ENCODE results near the gene CPHXL.

CPHXL gene

DNA sequence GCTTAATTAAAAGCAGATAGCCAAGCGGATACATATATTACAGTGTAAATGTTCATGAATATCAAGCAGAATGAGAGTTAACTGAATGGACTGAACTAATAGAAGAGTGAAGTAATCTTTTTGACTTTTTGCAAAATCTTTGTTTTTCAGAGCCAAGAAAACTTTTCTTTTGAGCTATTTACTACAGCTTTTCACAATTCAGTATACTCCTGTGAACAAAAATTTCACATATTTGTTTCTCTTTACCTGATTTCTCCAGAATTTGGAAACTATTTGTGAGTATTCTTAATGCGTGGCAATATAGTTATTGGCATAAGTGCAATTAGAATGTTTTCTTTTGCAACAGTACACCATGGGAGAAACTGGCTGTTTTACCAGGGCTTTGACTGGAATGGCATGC is 15.9 kb downstream of the CPHXL start:
- TF ChIP-seq, protein P1, sequence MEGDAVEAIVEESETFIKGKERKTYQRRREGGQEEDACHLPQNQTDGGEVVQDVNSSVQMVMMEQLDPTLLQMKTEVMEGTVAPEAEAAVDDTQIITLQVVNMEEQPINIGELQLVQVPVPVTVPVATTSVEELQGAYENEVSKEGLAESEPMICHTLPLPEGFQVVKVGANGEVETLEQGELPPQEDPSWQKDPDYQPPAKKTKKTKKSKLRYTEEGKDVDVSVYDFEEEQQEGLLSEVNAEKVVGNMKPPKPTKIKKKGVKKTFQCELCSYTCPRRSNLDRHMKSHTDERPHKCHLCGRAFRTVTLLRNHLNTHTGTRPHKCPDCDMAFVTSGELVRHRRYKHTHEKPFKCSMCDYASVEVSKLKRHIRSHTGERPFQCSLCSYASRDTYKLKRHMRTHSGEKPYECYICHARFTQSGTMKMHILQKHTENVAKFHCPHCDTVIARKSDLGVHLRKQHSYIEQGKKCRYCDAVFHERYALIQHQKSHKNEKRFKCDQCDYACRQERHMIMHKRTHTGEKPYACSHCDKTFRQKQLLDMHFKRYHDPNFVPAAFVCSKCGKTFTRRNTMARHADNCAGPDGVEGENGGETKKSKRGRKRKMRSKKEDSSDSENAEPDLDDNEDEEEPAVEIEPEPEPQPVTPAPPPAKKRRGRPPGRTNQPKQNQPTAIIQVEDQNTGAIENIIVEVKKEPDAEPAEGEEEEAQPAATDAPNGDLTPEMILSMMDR (IDR thresholded peaks at IDR 0.05; ENCODE audit: low read length, missing control alignments): no peak
- no peak for DNase-seq (ENCODE audit: low read depth)
- no peak overlapping the region for H3K4me3 ChIP-seq (replicated peaks; ENCODE audit: low read depth, low read length)

DNA sequence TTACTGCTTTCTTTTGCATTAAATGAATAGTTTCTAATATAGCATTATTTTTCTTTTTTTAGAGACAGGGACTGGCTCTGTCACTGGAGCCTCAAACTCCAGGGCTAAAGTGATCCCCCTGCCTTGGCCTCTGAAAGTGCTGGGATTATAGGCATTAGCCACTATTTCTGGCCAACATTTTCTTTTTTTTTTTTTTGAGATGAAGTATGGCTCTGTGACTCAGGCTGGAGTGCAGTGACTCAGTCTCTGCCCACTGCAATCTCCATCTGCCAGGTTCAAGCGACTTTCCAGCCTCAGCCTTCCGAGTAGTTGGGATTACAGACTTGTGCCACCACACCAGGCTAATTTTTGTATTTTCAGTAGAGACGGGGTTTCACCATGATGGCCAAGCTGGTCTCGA is 23.0 kb downstream of the CPHXL start:
- DNase-seq (ENCODE audit: low read depth): no peak
- TF ChIP-seq, protein P1 (IDR thresholded peaks at IDR 0.05; ENCODE audit: low read length, missing control alignments): no peak
- H3K4me3 ChIP-seq (replicated peaks; ENCODE audit: low read depth, low read length): no peak overlapping the region

DNA sequence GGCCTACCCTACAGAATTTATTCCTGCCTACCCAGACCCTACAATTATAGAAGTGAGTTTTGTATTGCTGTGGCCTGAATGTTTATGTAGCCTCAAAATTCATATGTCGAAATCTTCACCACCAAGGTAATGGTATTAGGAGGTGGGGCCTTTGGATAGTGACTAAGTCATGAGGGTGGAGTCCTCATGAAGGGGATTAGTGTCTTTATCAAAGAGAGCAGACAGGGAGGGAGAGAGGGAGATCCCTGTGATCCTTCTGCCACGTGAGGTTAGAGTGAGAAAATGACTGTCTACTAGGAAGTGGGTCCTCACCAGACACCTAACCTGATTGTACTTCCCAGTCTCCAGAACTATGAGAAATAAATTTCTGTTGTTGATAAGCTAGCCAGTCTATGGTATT is 24.0 kb downstream of the CPHXL start:
- TF ChIP-seq, protein P1 (IDR thresholded peaks at IDR 0.05; ENCODE audit: low read length, missing control alignments): no peak
- no peak overlapping the region for H3K4me3 ChIP-seq (replicated peaks; ENCODE audit: low read depth, low read length)
- no peak for DNase-seq (ENCODE audit: low read depth)

DNA sequence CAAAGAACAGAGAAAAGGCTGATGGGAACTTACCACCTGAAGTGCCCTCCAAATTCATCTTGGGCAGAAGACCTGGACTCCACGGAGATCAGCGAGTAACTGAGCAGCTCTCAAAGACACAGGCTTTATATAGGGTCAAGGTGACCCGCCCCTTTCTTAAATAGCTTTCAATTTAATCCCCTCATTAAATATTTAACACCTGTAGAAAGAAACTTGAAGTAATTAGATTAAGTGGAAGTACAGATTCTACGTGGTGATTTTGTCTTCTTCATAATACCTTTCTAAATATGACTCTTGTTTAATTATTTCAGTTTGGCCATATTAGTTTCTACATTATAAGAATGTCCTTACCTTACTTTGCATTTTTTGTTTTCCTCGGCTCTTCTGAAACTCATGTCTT is 24.9 kb downstream of the CPHXL start, which contains the start of gene DUXB:
DUXB (minus strand) TSS at position 101 of the 400 bp plus-strand sequence; CDS start at position 58, 43 bp downstream.
- no peak within 1 kb of the TSS for H3K4me3 ChIP-seq (replicated peaks; ENCODE audit: low read depth, low read length)
- no peak for DNase-seq (ENCODE audit: low read depth)
- TF ChIP-seq, protein P1 (IDR thresholded peaks at IDR 0.05; ENCODE audit: low read length, missing control alignments): no peak

DNA sequence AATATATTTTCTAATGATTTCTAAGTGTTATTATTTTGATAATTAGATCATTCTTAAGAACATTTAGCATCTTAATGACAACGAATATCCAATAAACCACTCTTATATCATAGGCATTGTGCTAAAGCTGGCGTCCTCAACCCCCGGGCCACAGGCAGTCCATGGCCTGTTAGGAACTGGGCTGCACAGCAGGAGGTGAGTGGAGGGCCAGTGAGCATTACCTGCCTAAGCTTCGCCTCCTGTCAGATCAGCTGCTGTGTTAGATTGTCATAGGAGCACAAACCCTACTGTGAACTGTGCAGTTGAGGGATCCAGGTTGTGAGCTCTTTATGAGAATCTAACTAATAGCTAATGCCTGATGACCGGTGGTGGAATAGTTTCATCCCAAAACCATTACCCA is 28.7 kb downstream of the CPHXL start:
- no peak overlapping the region for H3K4me3 ChIP-seq (replicated peaks; ENCODE audit: low read depth, low read length)

DNA sequence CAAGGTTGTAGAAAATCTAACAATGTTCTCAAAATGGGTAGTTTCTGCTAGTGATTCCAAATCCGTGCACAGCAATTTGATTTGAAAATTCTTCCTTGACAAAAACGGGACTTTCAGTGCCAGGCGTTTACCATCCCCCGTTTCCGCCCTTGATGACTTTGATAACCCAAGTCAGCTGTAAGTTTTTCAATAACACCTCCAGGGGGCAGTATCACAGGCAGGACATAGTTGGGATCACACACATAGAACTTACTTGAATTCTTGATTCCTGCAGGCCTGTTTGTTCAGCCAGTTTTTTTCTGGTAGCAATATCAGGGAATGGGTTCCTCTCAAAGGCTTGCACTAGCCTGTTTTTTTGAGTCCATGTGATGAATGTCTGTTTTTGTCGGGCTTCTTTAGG is 30.6 kb downstream of the CPHXL start:
- no peak overlapping the region for H3K4me3 ChIP-seq (replicated peaks; ENCODE audit: low read depth, low read length)
- no peak for DNase-seq (ENCODE audit: low read depth)
- TF ChIP-seq, protein P1 (IDR thresholded peaks at IDR 0.05; ENCODE audit: low read length, missing control alignments): no peak

More for the DNA sequence above, 28.7 kb downstream of the CPHXL start:
- DNase-seq (ENCODE audit: low read depth): no peak
- TF ChIP-seq, protein P1 (IDR thresholded peaks at IDR 0.05; ENCODE audit: low read length, missing control alignments): no peak

DNA sequence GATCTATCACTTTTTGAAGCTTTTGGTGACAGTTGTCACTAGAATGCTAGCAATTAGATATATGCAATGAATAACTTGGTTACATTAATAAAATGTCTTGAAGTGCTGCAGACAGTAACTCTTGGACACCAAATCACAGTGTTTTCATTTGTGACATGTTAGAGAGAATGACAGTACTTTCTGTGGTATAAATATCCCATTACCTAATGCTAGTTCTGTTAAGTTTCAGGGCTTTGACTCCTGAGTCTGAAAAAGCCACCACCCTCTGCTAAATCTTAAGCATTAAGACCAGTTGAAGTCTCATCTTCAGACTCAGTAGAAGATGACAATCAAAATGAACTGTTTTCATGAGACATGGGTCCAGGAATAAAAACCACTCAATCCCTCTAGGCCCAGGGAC is 38.9 kb downstream of the CPHXL start:
- H3K4me3 ChIP-seq (replicated peaks; ENCODE audit: low read depth, low read length): no peak overlapping the region
- no peak for DNase-seq (ENCODE audit: low read depth)
- TF ChIP-seq, protein P1 (IDR thresholded peaks at IDR 0.05; ENCODE audit: low read length, missing control alignments): no peak
